Activated gamma-delta T cell (primary cell): ENCODE data around the gene CEP63.

Experiments
- DNase-seq: peaks from one replicate; lab custom pipeline; 2025; lab: John Stamatoyannopoulos, UW
- total RNA-seq, 2 donors: gene quantifications; one replicate each; lab custom pipeline; 2026; lab: John Stamatoyannopoulos, UW

CEP63 gene
- total RNA-seq, result 16.6 to 20.7 reads per million in 2 donors

DNA sequence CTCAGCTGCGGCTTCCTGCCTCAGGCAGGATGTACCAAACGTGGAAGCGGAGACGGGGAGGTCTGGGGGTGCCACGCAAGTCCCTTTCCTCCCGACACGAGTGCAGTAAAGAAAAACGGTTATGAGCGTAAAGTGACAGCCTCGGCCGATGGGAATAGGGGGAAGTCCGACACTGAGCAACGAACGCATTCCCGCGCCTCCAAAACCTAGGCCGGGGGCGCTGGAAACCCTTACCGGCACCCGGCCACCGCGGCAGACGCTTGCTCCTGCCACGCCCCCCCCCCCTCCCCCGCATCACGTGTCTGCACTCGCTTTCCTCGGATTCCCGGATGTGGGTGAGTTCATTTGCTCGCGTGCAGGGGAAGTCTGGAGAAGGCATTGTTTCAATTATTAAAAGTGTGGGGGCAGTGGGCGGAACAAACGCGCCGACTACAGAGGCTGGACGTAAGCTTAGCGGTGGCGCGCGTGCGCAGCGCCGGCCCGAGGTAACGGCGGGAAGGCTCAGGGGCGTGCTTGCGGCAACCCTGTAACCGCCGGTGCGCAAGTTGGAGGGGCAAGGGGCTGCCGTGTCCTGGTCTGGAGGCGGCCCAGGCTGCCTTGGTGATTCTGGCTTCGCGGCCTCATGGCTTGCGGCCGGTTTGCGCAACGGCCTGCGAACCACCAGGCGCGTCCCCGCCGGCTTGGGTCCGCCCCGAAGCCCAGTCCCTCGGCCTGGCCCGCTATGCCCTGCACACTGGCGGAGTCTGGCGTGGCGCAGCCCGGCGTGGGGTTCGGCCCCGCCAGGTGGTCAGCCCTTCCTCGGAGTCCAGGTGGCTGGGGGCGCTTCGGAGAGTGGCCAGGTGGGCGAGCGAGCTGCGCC lies at the start of gene CEP63, which contains the start of gene ANAPC13:
CEP63 (plus strand) TSS at position 340 of the 859 bp plus-strand sequence. CDS start 9,264 bp downstream, outside the sequence.
ANAPC13 (minus strand) TSS at position 268 of the 859 bp plus-strand sequence. CDS start 3,081 bp downstream, outside the sequence.
- peak; percentile 78 for DNase-seq

DNA sequence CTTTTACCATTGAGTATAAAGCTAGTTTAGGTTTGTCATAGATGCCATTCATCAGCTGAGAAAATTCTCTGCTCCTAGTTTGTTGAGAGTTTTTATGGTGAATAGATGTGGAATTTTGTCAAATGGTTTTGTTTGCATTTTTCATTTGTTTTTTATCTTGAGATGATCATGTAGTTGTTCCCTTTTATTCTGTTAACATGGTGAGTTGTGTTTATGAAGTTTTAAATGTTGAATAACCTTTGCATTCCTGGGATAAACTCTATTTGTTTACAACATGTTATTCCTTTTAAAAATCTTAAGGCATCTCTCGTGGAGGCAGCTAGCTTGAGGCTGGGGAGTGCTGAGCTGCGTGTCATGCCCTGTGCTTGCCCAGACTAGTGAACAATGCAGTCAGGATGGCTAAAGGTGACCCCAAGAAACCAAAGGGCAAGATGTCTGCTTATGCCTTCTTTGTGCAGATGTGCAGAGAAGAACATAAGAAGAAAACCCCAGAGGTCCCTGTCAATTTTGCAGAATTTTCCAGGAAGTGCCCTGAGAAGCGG lies 48.6 kb upstream of the CEP63 start:
- DNase-seq, result no peak

DNA sequence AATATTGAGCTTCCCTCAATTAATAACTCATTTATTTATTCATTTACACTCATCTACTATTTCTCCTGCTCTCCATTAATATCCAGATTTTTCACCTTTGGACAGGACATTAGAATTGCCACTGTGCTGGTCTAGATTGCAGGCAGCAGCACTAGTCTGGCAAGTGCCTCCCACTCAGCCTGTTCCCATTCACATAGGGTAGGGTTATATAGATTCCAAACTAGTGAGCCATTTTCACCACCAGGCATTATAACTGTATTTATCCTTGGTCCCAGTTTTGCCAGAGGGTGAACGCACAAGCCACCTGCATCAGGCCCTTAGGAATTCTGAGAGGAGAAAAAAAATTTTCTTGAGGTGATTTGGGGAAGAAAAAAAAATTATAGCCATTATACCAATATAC lies 44.5 kb upstream of the CEP63 start:
- no peak for DNase-seq

DNA sequence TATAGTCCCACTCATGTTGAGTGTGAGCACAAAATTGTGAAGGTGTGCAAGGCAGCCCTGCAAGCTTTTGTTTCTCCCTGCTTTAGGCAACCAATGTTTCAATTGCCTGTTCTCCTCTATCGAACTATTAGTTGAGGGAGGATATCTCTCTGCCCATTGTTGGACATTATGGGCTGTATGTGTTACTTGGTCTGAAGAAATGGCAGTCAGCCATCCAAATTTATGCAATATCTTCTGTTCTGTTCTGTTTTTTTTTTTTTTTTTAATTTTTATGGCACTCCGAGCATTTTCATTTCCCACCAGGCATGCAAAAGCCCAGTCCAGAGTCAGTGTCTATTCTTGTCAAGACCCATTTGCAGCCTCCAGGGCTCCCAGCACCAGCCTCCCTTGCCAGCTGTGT lies 44.0 kb upstream of the CEP63 start:
- DNase-seq, result no peak

DNA sequence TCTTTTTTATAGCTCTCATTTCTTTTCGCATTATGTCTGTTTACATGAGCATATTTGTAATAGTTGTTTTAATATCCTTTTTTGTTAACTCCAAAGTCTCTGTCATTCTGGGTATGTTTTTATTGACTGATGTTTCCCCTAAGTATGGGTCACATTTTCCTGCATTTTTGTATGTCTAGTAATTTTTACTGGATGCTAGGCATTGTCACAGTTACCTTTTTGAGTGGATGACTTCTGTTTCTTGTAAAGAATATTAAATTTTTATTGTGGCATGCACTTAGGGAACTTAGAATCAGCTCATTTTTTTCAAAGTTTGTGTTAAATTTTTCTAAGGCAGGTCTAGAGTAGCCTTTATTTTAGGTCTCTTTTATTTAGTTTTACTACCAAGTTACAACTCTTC lies 40.8 kb upstream of the CEP63 start:
- no peak for DNase-seq

DNA sequence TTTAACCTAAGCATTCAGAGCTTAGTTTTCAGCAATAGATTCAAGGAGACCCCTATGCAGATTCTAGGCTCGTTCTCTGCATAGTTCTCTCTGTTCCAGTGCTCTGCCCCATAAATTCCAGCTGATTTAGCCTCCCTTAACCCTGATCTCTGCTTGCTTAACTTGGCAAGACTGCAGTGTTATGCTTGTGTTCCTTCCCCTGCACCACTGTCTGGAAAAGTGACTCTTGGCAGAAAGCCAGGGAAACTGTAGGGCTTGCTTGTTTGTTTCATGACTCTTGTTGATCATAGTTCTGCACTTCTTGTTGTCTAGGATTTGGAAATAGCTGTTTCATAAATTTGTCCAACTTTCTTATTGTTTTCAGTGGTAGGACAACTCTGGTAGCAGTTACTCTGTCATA lies 40.2 kb upstream of the CEP63 start:
- DNase-seq, result no peak

DNA sequence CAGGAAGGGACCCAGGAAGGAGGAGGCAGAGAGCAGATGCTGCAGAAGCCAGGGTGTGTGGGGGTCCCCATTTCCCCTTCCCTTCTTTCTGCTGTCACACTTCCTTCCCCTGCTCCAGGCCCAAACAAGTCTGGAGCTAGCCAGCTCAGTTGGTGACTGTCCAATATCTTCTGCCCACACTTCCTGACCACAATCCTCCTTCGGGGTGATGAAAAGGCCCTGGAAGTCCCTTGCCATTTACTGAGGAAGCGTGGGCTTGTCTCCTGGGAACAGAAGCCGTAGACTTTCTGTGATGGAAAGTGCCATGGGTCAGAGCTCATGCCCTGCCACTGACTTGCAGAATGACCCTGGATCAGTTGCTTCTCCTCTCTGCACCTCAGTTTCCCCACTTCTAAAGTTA lies 39.1 kb upstream of the CEP63 start:
- no peak for DNase-seq

DNA sequence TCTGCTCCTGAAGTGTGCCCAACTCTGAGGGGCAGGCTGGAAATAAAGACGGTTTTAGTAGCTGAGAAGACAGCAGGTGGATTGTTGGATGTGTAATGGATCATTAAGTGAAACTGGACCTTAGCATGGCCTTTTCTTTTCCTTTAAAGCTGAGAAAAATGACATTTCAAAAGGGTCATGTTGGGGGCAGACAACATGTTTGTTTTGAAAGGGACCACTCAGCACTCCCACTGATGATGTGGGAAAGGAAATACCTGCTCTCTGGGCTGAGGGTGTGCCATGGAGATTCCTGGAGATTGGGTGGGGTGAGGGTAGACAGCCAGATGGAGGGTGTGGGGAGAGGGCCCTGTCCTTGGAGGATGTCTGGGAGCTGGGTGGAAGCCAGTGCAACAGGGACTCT lies 38.5 kb upstream of the CEP63 start:
- no peak for DNase-seq

DNA sequence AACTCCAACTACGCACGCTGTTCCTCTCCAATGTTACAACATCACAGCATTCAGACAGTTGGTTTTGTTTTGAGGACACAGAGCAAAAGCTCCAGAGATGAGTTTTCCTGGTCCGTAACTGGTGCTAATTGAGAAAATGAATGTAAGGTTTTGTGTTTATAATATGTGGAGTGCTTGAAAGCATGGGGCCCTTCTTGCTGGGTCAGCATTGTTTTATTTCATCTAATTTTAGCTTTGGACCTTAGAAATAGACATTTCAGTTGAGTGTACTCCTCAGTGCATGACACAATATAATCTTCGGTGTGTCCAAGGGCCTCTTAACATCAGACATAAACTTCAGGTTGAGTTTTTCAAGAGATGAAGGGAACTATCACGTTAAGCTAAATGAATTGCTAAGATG lies 37.2 kb upstream of the CEP63 start:
- no peak for DNase-seq

DNA sequence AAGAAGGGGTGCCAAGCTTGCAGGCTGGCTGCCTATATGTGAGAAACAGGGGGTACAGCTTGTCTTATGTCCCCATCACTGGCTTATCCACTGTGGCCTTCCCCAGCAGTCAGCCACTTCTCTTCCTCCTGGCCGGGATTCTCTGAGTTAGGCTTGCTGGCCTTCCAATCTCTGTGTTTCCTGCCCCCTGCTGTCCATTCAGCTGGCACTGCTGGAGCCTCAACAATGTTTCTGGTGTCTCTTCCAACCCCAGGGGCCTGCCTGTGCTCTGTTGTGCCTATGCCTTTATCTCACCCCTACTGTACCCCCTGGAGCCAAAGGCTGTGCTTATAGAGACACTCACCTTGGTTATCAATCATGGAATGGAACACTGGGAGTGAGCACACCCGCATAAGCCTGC lies 36.6 kb upstream of the CEP63 start:
- DNase-seq, result no peak

DNA sequence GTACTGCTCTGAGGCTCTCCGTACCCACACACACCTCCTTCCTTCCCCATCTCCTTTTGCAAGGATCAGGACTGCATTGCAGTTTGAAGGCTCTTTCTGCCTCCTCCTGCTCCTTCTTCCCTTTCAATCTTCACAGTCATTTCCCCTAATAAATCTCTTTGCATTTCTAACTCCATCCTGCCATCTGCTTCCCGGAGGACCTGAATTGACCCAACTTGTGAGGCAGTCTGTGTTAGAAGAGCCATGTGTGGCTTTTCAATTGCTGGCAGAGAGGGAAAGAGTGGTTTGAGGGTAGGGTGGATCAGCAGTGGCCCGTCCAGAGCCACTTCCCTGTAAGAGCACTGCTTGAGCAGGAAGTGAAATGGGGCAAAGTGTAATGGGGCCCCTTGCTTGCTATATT lies 35.9 kb upstream of the CEP63 start:
- no peak for DNase-seq

DNA sequence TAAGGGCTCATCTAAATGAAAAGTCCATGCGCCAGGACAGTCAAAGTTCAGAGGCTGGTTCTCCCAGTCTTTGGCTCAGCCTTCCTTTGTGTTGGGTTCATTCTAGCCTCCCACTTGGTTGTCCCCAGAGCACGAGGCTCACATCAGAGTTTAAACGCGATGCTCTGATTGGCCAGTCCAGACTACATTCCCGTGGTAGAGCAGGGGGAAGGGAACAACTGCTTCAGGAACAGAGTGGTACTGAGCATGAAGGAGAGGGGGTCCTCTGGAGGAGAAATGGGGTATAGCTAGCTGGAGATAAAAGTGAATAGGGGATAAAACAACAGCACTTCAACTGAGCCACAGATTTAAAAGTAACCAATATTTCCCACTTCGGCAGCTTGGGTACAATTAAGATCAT lies 32.2 kb upstream of the CEP63 start:
- DNase-seq, result no peak

DNA sequence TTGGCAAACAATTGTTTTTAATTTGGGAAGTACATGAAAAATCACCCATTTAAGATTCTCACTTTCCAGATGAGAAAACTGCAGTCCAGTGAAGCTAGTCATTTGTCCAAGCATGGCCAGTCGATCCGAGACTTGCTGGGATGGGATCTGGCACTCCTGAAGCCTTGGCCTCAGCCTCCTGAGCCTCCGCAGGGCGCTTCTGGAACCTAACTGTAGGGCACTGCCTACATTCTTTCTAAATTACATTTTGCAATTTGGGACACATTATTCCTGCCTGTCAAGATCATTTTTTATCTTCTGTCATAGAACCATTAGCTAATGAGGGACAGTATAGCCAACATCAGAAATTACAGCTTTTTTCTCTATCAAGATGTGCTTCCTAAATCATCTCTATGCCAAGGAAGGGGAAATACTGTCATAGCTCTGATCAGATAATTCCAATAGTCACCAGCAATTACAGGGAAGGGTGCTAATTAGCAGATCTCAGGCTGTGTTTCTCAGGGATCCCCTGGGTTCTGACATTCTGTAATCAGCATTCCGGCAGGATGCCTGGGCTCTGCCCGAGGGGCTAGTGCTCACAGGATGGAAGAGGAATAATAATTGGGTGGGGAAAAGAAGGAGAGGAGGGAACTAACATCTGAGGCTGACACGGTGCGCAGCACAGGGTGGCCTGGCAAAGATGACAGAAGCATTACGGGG lies 28.3 kb upstream of the CEP63 start:
- no peak for DNase-seq

DNA sequence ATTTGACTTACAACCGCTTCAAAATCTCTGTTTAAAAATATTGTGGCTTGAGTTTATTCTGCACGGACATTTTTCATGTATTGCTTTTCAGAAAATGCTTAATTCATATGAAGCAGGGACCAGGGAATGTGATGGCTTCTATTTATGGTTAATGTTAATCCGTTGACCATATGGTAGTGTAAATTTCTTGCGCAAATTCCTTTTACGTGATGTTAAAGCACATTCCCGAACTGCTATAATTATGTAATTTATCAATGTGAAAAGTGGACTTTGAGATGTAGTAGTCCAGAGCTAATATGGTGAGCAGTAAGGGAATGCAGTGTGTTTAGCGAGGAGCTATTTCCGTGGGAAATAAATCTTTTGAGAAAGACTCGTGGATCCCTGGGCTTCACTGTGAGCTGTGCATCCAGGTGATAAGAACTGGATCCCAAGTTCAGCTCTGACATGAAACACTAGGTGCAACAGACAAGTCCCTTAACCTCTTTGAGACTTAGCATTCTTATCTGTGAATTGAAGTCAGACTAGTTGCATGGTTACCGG lies 27.4 kb upstream of the CEP63 start:
- DNase-seq, result no peak

DNA sequence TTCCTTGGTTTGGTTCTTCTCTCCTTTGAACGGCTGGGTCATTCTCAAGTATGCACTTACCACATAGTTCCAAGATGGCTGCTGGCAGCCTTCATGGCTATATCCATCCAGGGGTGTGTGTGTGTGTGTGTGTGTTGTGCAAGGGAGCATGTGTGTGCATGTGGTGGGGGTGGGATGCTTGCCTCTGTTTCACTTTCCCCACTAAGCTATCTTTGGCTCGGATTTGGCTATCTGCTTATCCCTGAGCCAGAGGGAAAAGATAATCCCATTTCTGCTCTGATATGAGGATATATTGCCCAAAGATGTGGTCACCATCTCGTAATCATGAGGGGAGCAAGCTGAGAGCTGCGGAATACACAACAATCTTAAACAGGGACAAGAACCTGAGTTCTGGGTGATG lies 26.3 kb upstream of the CEP63 start:
- DNase-seq, result no peak

DNA sequence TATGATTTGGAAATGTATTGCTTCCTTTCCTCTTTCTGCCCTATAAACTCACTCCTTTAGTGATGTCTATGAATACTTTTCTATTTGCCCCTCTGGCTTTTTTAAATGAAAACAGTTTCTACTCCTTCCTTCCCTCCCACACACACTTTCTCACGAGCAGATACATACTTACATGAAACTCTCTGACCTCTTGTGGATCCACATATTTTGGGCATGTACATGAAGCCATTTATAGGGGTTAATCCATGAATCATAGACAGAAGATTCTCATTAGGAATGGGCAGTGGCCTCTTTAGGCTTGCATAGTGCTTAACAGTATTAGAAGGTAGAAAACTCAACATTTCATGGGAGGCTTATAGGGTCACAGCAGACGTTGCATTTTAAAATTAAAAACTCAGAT lies 24.9 kb upstream of the CEP63 start:
- no peak for DNase-seq

DNA sequence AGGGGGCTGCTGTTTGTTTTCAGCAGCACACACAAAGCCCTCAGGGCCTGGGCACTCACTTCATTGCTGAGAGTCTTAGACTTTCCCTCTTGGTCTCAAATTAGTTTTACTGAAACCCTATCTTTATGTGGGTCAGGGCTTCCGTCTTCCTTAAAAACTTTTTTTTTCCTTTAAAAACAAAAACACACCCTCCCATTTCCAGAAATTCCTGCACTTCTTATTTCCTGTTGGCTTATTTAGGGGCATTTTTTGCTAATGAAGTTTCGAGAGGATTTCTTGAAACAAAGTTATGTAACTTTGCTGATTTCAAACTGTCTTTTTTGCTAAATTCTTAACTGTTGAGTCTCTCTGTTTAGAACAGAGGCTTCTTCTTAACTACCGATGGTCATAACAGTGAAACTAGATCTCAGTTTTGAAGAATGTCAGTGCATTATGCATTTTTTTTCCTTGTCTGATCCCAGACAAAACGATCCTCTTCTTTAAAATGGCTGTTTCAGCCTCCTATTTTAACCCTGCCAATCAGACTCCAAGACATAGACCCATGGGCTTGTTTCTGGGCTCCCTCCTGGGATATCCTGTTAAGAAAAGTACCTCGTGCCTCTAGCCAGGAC lies 23.4 kb upstream of the CEP63 start:
- no peak for DNase-seq

DNA sequence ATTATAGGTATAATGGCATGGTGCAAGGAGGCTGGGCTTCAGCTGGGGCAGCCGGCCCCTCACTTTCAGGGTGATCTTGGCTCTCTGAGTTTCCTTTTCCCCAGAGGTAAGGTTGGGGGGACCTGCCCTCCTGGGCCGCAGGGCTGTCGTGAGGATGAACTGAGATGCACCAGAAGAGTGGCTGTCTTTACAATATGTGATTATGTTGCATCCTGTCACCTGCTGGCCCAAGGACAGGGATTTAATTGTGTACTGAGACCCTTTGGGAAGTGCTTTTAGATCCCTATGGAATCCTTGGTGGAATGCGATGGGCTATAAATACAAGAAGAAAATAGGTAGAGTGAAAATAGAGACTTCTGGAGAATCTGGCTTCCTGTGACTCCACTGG lies 22.2 kb upstream of the CEP63 start:
- DNase-seq, result no peak

DNA sequence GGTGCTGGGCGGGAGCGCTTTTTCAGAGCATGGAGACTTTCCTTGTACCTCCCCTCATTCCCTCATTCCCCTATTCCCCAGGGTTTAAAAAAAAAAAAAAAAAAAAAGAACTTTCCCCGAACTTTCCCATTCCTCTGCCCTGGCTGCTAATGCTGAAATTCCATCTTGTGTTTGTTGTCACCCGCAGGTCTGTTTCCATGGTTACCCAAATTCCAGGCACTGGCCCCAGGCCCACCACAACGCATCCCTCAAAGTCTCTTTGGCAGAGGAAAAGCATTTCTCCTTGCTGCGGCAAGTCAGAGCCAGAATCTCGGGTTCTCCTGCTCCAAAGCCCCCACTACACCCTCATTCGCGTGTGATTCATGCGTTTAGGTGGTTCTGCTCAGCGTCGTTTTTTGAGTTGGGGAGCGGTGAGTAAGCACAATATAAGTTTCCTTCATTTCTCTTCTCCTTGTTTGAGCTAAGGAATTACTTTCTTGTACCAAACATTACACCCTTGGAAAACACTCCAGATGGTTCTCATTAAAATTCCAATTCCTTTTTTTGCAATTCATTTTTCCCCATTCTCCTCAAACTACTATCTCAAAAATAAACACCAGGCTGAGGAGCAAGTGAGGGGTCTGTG lies 21.7 kb upstream of the CEP63 start:
- DNase-seq, result no peak

DNA sequence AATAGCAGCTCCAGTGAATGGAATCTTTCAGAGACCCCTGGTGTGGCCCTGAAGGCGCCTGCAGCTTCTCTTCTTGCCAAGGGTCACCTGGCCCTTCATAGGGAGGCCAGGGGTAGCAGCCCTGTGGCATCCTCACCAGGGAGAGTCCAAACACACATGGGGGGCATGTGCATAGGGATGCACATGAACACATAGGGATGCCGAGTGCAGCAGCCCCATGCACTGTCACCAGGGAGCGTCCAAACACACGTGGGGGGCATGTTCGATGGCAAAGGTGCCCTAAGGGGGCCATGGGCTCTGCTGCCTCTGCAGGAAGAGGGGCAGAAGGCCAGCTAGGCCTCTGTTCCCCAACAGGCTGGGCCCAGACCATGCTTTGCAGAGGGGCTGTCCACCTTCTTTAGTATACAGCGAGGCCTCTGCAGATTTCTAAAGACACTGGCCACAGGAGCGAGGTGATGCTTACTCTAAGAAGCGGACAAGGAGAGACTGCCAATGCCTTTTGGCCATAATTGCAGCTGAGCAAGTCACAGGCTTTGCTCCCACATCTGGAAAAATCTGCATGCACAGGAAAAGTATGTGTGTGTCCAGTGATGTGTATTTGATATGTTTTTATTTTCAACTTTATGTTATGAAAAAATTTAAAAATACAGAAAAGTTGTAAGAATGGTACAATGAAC lies 21.0 kb upstream of the CEP63 start:
- DNase-seq, result no peak

DNA sequence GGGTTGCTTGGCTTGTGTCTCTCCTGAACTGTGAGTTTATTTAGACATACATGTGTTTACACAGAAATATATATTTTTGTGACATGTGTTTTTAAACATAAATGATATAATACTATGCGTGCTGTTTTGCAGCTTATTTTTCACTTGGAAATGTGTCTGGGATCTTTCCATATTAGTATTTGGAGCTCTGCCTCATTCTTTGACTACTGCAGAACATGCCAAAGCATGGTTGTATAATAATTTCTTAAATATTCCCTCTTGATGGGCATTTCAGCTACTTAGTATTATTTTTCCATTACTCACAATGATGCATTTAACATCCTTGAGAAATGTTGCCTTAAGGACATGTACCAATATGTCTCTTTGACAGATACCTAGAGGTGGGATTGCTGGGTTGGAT lies 19.5 kb upstream of the CEP63 start:
- DNase-seq, result no peak
